ENCODE results near the gene ELFN2.

GRCh38 chr22:37400719-37401118 is 26.6 kb downstream of the ELFN2 start:
- TF ChIP-seq CTCF (conservative IDR thresholded peaks at IDR 0.05; ENCODE audit: low read length) (no peak), EZH2phosphoT487 (IDR thresholded peaks at IDR 0.05; ENCODE audit: borderline replicate concordance) (no peak)

All from Loucy (cell line).